ENCODE data around the gene TMEM200C. TPM values are rescaled to one million over a fixed set of nuclear protein-coding genes. Genes with fewer than 3 reads are reported as not detected.

TMEM200C gene
- total RNA-seq, result under 0.01 TPM in 2 replicates

GRCh38 chr18:5895299-5895875, at the start of gene TMEM200C:
TMEM200C (minus strand) TSS chr18:5895522; CDS start chr18:5892063, 3,459 bp downstream.
- no peak within 1 kb of the TSS for H3K4me3 ChIP-seq (ENCODE audit: insufficient read depth, low read length)
- no peaks in the 10 kb centered on the region for H4K20me1 ChIP-seq (ENCODE audit: insufficient read depth, low read length)
- no peak within 1 kb of the TSS for H3K27ac ChIP-seq (ENCODE audit: low read depth, low read length)
- no peak for TF ChIP-seq CTCF (IDR thresholded peaks at IDR 0.05; ENCODE audit: extremely low read depth, low read depth, low read length)
- peaks cover 46% of the 10 kb centered on the region for H3K27me3 ChIP-seq (ENCODE audit: insufficient read depth, low read length)
- H3K4me2 ChIP-seq (ENCODE audit: insufficient read depth, low read length), result no peak within 1 kb of the TSS
- H3K79me2 ChIP-seq (ENCODE audit: insufficient read depth, low read length), result no peaks in the 10 kb centered on the region
- no peak within 1 kb of the TSS for H2AFZ ChIP-seq (ENCODE audit: low read length)
- no peaks in the 10 kb centered on the region for H3K36me3 ChIP-seq (ENCODE audit: insufficient read depth, low read length)
- H3K4me1 ChIP-seq (ENCODE audit: insufficient read depth, low read length), result no peaks in the 10 kb centered on the region
- DNase-seq (ENCODE audit: insufficient read length, low spot score, missing footprints), result peak; percentile 82
- H3K9me3 ChIP-seq (ENCODE audit: low read depth, low read length), result no peaks in the 10 kb centered on the region

- Histone ChIP-seq H3K27me3 (ENCODE audit: insufficient read depth, low read length) (no peaks in the 10 kb centered on the region), H3K4me2 (ENCODE audit: insufficient read depth, low read length) (no peak overlapping the region), H3K79me2 (ENCODE audit: insufficient read depth, low read length) (no peaks in the 10 kb centered on the region), H3K9me3 (ENCODE audit: low read depth, low read length) (no peaks in the 10 kb centered on the region), H3K4me3 (ENCODE audit: insufficient read depth, low read length) (no peak overlapping the region), H3K4me1 (ENCODE audit: insufficient read depth, low read length) (no peaks in the 10 kb centered on the region), H3K27ac (ENCODE audit: low read depth, low read length) (no peak overlapping the region), H4K20me1 (ENCODE audit: insufficient read depth, low read length) (no peaks in the 10 kb centered on the region), H3K36me3 (ENCODE audit: insufficient read depth, low read length) (no peaks in the 10 kb centered on the region), H2AFZ (ENCODE audit: low read length) (no peak overlapping the region)
- DNase-seq (ENCODE audit: insufficient read length, low spot score, missing footprints), result no peak
- TF ChIP-seq CTCF (IDR thresholded peaks at IDR 0.05; ENCODE audit: extremely low read depth, low read depth, low read length), result no peak
These were observed 49.1 kb upstream of the TMEM200C start for GRCh38 chr18:5944448-5944847.

- Histone ChIP-seq H3K27me3 (ENCODE audit: insufficient read depth, low read length) (no peaks in the 10 kb centered on the region), H3K4me3 (ENCODE audit: insufficient read depth, low read length) (no peak overlapping the region), H3K79me2 (ENCODE audit: insufficient read depth, low read length) (no peaks in the 10 kb centered on the region), H3K36me3 (ENCODE audit: insufficient read depth, low read length) (no peaks in the 10 kb centered on the region), H3K9me3 (ENCODE audit: low read depth, low read length) (no peaks in the 10 kb centered on the region), H3K4me1 (ENCODE audit: insufficient read depth, low read length) (no peaks in the 10 kb centered on the region), H3K4me2 (ENCODE audit: insufficient read depth, low read length) (no peak overlapping the region), H2AFZ (ENCODE audit: low read length) (no peak overlapping the region), H4K20me1 (ENCODE audit: insufficient read depth, low read length) (no peaks in the 10 kb centered on the region), H3K27ac (ENCODE audit: low read depth, low read length) (no peak overlapping the region)
- no peak for TF ChIP-seq CTCF (IDR thresholded peaks at IDR 0.05; ENCODE audit: extremely low read depth, low read depth, low read length)
- DNase-seq (ENCODE audit: insufficient read length, low spot score, missing footprints), result no peak
These were observed 48.2 kb upstream of the TMEM200C start for GRCh38 chr18:5943514-5943913.

- Histone ChIP-seq H3K27me3 (ENCODE audit: insufficient read depth, low read length) (no peaks in the 10 kb centered on the region), H3K27ac (ENCODE audit: low read depth, low read length) (no peak overlapping the region), H3K79me2 (ENCODE audit: insufficient read depth, low read length) (no peaks in the 10 kb centered on the region), H3K9me3 (ENCODE audit: low read depth, low read length) (no peaks in the 10 kb centered on the region), H3K36me3 (ENCODE audit: insufficient read depth, low read length) (no peaks in the 10 kb centered on the region), H3K4me1 (ENCODE audit: insufficient read depth, low read length) (no peaks in the 10 kb centered on the region), H2AFZ (ENCODE audit: low read length) (no peak overlapping the region), H3K4me3 (ENCODE audit: insufficient read depth, low read length) (no peak overlapping the region), H3K4me2 (ENCODE audit: insufficient read depth, low read length) (no peak overlapping the region), H4K20me1 (ENCODE audit: insufficient read depth, low read length) (no peaks in the 10 kb centered on the region)
- TF ChIP-seq CTCF (IDR thresholded peaks at IDR 0.05; ENCODE audit: extremely low read depth, low read depth, low read length), result no peak
- DNase-seq (ENCODE audit: insufficient read length, low spot score, missing footprints), result no peak
These were observed 47.3 kb upstream of the TMEM200C start for GRCh38 chr18:5942591-5942990.
